ENCODE data around the gene EPO.

EPO gene

GRCh38 chr7:100675581-100676350, 44.5 kb upstream of the EPO start:
- DNase-seq (ENCODE audit: low read depth) = no peak
- H3K4me3 ChIP-seq (ENCODE audit: control insufficient read depth, low read depth, low read length) = peak overlapping the region; percentile 99
- no peak for TF ChIP-seq CTCF (IDR thresholded peaks at IDR 0.05; ENCODE audit: control insufficient read depth, insufficient read depth, low read depth, low read length, missing control alignments)

- peak overlapping the region; percentile 99 for H3K4me3 ChIP-seq (ENCODE audit: control insufficient read depth, low read depth, low read length)
- no peak for TF ChIP-seq CTCF (IDR thresholded peaks at IDR 0.05; ENCODE audit: control insufficient read depth, insufficient read depth, low read depth, low read length, missing control alignments)
- DNase-seq (ENCODE audit: low read depth) = no peak
Measured at GRCh38 chr7:100676501-100677306, 43.6 kb upstream of the EPO start.

GRCh38 chr7:100677308-100678267, 42.7 kb upstream of the EPO start:
- no peak overlapping the region for H3K4me3 ChIP-seq (ENCODE audit: control insufficient read depth, low read depth, low read length)
- DNase-seq (ENCODE audit: low read depth) = no peak
- TF ChIP-seq CTCF (IDR thresholded peaks at IDR 0.05; ENCODE audit: control insufficient read depth, insufficient read depth, low read depth, low read length, missing control alignments) = no peak

GRCh38 chr7:100678291-100678984, 41.8 kb upstream of the EPO start:
- TF ChIP-seq CTCF (IDR thresholded peaks at IDR 0.05; ENCODE audit: control insufficient read depth, insufficient read depth, low read depth, low read length, missing control alignments) = no peak
- no peak for DNase-seq (ENCODE audit: low read depth)
- H3K4me3 ChIP-seq (ENCODE audit: control insufficient read depth, low read depth, low read length) = no peak overlapping the region

GRCh38 chr7:100679129-100679926, 40.9 kb upstream of the EPO start:
- no peak for DNase-seq (ENCODE audit: low read depth)
- TF ChIP-seq CTCF (IDR thresholded peaks at IDR 0.05; ENCODE audit: control insufficient read depth, insufficient read depth, low read depth, low read length, missing control alignments) = no peak
- no peak overlapping the region for H3K4me3 ChIP-seq (ENCODE audit: control insufficient read depth, low read depth, low read length)

All from AG09309 (cell line).